ENCODE measurements around the gene SUMF1.

Gene SUMF1

DNA sequence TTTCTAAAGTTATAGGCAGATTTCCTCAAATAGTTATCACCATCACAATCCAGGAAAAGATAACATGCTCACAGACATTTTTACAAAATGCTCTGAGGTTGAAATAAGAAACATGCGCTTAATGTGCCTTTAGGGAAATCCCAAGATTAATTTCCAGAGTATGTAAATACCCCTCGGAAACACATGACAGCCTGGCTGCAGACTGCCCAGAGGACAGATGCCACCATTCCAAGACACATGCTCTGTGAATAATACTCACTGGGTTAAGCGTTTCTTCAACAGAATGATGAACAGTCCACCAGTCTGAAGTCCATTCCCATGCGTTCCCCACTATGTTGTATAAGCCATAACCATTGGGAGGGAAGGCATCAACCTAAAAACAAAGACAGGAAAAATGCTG, 56.5 kb downstream of the SUMF1 start:
- no peak for DNase-seq
- H3K36me3 ChIP-seq: no peaks in the 10 kb centered on the region
- no peak for TF ChIP-seq CTCF (IDR thresholded peaks at IDR 0.05; ENCODE audit: low read depth, low read length)
- no peaks in the 10 kb centered on the region for H3K9me3 ChIP-seq
- peaks cover 2% of the 10 kb centered on the region; the same call in 1 of the 2 replicates for H3K4me1 ChIP-seq
- no peak overlapping the region for H3K4me3 ChIP-seq (ENCODE audit: low read depth, low read length)
- H3K27me3 ChIP-seq: no peaks in the 10 kb centered on the region

- Histone ChIP-seq H3K9me3 (no peaks in the 10 kb centered on the region), H3K4me1 (peaks cover 2% of the 10 kb centered on the region; the same call in 1 of the 2 replicates), H3K27me3 (no peaks in the 10 kb centered on the region), H3K4me3 (ENCODE audit: low read depth, low read length) (no peak overlapping the region), H3K36me3 (no peaks in the 10 kb centered on the region)
- DNase-seq: no peak
- TF ChIP-seq CTCF (IDR thresholded peaks at IDR 0.05; ENCODE audit: low read depth, low read length): no peak
Measured at GRCh38 chr3:4409971-4410573, 57.0 kb downstream of the SUMF1 start.

- Histone ChIP-seq H3K36me3 (no peaks in the 10 kb centered on the region), H3K4me3 (ENCODE audit: low read depth, low read length) (no peak overlapping the region), H3K27me3 (no peaks in the 10 kb centered on the region), H3K4me1 (peaks cover 2% of the 10 kb centered on the region; the same call in 1 of the 2 replicates), H3K9me3 (no peaks in the 10 kb centered on the region)
- DNase-seq: no peak
- no peak for TF ChIP-seq CTCF (IDR thresholded peaks at IDR 0.05; ENCODE audit: low read depth, low read length)
Measured at GRCh38 chr3:4409415-4409814, 57.7 kb downstream of the SUMF1 start.

DNA sequence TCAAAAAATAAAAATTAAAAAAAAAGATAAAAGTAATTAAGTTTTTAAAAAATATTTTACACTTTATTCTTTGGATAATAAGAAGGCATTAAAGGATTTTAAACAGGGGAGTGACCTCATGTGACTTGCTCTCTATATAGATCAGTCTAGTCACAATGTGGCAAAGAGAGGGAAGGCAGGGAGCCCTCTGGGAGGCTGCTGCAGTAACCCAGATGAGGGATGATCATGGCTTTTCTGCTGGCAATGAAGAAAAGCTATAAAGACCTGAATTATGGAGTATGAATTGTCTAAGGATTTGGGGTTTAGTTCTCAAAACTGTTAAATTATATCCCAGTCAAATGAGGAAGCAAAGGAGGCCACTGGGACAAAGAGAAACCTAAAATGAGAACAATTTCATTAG, 58.1 kb downstream of the SUMF1 start:
- no peak for TF ChIP-seq CTCF (IDR thresholded peaks at IDR 0.05; ENCODE audit: low read depth, low read length)
- no peaks in the 10 kb centered on the region for H3K27me3 ChIP-seq
- no peaks in the 10 kb centered on the region for H3K9me3 ChIP-seq
- no peak for DNase-seq
- H3K36me3 ChIP-seq: no peaks in the 10 kb centered on the region
- no peak overlapping the region for H3K4me3 ChIP-seq (ENCODE audit: low read depth, low read length)
- H3K4me1 ChIP-seq: peaks cover 2% of the 10 kb centered on the region; the same call in 1 of the 2 replicates

DNA sequence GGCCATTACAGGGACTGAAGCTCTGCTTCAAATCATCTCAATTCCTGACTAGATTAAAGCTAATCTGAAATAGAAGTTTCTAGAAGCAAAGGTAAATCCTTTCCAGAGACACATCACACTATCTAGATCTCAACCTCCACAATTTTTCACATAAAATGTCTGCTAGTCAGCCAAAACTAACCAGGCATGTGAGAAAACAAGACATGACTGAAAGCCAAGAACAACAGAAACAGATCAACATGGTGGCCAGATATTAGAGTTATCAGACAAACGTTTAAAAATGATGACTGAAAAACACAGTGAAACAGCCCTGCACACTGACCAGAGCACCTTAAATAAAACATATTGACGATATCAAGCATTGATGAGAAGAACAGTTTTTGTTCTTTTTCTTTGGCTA, 59.1 kb downstream of the SUMF1 start:
- Histone ChIP-seq H3K4me1 (peaks cover 2% of the 10 kb centered on the region; the same call in 1 of the 2 replicates), H3K36me3 (no peaks in the 10 kb centered on the region), H3K4me3 (ENCODE audit: low read depth, low read length) (no peak overlapping the region), H3K27me3 (no peaks in the 10 kb centered on the region), H3K9me3 (no peaks in the 10 kb centered on the region)
- TF ChIP-seq CTCF (IDR thresholded peaks at IDR 0.05; ENCODE audit: low read depth, low read length): no peak
- DNase-seq: no peak

- H3K27me3 ChIP-seq: no peaks in the 10 kb centered on the region
- DNase-seq: no peak
- H3K4me3 ChIP-seq (ENCODE audit: low read depth, low read length): no peak overlapping the region
- TF ChIP-seq CTCF (IDR thresholded peaks at IDR 0.05; ENCODE audit: low read depth, low read length): no peak
- H3K36me3 ChIP-seq: no peaks in the 10 kb centered on the region
- H3K4me1 ChIP-seq: peaks cover 2% of the 10 kb centered on the region; the same call in 1 of the 2 replicates
- H3K9me3 ChIP-seq: no peaks in the 10 kb centered on the region
Measured at GRCh38 chr3:4406746-4407568, 60.1 kb downstream of the SUMF1 start.
